CD4-positive, alpha-beta T cell treated with Interferon alpha-2 for 1 hour (primary cell): ENCODE data around the gene ZDHHC18.
"Not testable (repeated sequence)": the region's sequence is repeated elsewhere in the genome, so short reads cannot be mapped to it uniquely, and the experiment has no call there.

Experiments used
- DNase-seq, 2 donors: peaks; one replicate each; pipeline ENCODE4 v3.0.0-alpha.2; 2020 to 2022

Gene ZDHHC18

DNA sequence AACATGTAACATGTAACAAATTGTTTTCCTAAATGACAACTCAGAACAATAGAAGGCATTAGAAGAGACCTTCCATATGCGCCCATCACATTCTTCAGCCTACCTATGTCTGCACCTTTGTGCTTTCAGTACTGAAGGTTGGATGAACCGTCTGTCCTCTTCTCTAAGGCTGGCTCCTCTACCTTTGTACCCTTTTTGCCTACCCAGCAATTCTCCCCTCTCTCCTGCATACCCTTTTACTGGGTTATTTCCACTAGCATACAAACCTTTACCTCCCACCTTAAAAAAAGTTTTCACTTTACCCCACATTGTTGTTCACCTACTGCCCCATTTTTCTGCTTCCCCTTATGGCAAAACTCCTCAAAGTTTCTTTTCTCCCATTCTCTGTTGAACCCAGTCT, 33.6 kb upstream of the ZDHHC18 start:
- DNase-seq, result no peak

GRCh38 chr1:26794391-26794790, 32.1 kb upstream of the ZDHHC18 start:
- no peak for DNase-seq

DNA sequence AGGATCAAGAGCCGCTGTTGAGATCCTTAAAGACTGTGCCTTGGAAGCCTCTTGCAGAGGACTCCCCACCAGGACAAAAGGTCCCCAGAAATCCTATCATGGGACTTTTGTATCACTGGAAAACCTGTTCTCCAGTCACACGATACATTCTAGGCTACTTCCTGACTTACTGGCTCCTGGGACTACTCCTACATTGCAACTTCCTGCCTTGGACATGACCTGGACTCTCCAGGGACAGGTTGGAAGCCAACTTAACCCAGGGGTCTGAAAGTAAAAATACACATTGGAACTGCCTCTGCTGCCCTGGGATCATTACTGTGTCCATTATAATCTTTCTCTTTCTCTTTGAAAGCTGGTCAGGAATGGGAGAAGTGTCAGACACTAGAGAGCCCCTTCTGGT, 28.9 kb upstream of the ZDHHC18 start:
- DNase-seq, result no peak

DNA sequence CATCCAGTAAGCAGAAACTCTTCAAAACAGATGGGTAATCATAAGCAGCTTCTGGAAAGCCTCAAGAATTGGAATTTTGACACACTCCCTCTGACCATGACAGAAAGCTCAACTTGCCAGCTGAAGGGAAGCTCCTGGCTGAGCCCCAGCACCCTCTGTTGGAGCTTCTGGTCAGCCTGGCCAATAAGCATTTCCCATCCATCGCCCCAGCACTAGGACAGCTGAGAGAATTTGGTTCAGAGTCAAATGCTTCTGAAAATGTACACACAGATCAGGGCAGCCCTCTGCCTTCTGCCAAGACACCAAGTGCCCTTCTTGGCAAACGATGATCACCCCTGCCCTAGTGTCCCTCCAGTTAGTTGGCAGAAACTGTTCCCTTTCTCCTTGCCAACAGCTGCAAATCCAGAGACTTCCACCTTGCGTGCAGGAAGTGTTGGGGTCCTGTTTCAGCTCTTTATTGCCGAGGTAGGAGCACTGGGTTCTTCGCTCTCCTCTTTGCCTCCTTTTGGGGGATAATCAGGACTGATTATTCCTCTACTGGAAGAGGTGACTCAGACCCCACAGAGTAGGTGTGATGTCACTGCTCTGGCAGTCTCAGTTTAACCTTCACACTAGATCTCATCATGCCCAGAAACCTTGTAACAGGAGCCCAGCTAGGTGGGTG, 26.9 kb upstream of the ZDHHC18 start:
- no peak for DNase-seq

GRCh38 chr1:26803932-26804331, 22.6 kb upstream of the ZDHHC18 start:
- DNase-seq, result not testable (repeated sequence)

- peak; percentile 82 to 89 for DNase-seq
These were observed 16.4 kb upstream of the ZDHHC18 start for GRCh38 chr1:26810105-26810504.

DNA sequence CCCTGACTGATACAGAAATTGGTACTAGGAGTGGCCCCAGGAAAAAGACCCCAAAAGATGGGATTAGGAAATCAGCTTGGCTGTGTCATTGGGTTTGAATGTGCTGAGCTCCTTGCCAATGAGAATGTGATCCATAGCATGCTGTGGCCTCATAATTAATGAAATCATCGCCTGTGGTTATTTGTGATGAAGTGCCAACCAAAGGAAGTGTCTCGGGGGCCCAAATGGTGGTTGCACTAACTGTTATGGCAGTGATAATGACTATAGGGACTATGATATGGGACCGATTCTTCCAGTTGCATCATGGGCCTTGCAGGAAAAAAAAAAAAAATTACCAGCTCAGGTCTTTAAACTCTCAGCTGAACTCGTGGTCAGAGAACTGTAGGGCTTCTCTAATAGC, 15.4 kb upstream of the ZDHHC18 start:
- DNase-seq, result peak in 1 of 2 donors; percentile 50

- no peak for DNase-seq
These were observed 14.8 kb upstream of the ZDHHC18 start for GRCh38 chr1:26811708-26812107.

GRCh38 chr1:26814377-26814776, 12.1 kb upstream of the ZDHHC18 start:
- no peak for DNase-seq

DNA sequence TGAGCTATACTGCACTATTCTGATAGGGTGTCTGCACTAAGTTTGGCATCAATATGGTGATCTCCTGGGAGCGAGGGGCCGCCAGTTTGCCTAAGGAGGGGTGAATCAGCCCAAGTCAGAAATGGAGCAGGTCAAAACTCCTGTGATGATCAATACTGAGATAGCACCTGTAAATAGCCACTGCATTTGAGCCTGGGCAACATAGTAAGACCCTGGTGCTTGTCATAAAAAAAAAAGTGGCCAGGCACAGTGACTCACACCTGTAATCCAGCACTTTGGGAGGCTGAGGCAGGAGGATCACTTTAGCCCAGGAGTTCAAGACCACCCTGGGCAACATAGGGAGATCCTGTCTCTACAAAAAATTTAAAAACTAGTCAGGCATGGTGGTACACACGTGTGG, 11.6 kb upstream of the ZDHHC18 start:
- no peak for DNase-seq

DNA sequence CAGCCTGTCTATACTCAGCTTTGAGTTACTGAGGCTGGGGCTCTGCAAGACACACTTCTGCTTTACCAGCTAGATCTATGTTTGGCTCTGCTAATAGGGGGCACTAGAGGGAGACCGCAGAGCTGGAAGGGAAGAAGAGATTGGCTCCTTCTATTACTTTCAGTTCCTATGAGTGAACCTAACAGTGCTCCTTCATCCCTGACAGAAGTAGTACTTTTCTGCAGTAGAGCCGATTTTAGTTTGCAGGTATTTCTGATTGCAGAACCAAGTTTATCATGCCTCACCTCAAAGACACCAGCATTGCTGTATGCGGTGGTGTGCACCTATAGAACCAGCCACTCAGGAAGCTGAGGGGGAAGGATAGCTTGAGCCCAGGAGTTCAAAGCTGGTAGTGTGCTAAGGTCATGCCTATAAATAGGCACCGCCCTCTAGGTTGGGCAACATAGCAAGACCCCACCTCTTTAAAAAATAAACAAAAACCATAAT, 5.7 kb upstream of the ZDHHC18 start:
- DNase-seq, result peak; percentile 69 to 75

GRCh38 chr1:26822737-26823395, 3.6 kb upstream of the ZDHHC18 start:
- no peak for DNase-seq

GRCh38 chr1:26824731-26825130, 1.8 kb upstream of the ZDHHC18 start:
- no peak for DNase-seq

GRCh38 chr1:26827106-26827604, 667 bp downstream of the ZDHHC18 start:
- DNase-seq, result no peak

DNA sequence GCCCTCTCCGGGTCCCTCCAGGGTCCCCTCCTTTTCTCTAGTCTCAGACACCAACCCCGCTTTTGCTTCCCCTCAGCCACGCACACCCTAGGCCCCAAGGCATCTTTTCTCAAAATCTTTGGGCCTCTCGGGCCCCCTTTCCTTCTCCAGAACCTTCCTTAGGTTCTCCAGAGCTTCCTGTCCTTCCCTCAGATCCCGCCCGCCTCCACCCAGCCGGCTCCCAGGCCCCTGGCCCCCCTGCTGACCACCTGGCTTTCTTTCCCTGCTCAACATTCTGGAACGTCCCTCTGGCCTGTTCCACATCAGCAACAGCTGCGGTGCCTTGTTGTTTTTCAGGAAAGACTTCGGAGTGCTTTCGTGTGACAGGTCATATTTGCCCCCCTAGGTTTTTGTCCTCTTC, 1.2 kb downstream of the ZDHHC18 start:
- DNase-seq, result no peak

GRCh38 chr1:26828411-26828991, 2.0 kb downstream of the ZDHHC18 start:
- DNase-seq, result peak; percentile 36 to 73

- DNase-seq, result no peak
These were observed 2.9 kb downstream of the ZDHHC18 start for GRCh38 chr1:26829184-26829911.

DNA sequence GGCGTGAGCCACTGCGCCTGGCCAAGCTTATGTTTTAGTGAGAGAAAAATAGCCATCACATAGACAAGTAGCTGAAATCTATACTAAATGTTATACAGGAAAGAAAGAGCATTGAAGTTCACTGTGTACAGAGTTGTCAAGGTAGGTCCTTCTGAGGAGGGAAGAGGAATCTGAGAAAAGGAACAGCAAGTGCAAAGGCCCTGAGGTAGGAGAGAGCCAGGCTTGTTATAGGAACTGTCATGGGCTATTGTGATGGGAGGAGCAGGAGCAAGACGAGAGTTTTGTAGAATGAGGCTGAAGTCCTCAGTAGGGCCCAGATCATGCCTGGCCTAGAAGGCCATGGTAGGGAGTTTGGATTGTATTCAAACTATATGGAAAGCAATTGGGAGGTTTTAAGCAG, 4.6 kb downstream of the ZDHHC18 start:
- DNase-seq, result no peak

DNA sequence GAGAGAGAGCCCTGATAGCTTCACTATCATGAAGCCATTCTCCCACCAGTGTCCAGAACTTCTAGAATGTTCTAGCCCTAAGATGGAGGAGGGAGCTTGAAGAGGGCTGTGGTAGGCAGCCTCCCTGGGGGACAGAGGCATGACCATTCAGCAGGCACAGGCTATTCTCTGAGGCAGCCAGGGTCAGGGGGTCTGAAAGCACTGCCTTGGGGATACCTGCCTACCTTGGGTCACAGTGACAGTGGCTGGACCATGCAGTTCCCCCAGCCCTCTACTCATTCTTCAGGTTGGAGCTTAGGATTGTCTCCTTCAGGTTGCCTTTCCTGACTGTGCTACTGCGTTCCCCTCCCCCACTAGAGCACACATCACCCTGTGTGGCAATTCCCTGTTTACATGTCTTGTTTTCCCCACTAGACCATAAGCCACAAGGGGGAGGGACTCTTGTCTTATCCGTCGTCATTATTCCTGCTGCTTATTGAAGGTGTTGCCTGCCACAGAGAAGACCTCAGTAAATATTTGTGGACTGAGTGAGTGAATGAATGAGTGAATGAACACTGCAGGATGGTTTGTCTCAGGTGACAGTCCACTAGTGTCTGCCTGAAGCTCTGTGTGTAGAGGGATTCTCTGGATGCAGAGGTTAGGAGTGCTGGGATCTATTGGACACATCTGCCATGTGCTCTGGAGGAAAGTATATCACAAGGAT, 5.2 kb downstream of the ZDHHC18 start:
- DNase-seq, result peak; percentile 19 to 61

DNA sequence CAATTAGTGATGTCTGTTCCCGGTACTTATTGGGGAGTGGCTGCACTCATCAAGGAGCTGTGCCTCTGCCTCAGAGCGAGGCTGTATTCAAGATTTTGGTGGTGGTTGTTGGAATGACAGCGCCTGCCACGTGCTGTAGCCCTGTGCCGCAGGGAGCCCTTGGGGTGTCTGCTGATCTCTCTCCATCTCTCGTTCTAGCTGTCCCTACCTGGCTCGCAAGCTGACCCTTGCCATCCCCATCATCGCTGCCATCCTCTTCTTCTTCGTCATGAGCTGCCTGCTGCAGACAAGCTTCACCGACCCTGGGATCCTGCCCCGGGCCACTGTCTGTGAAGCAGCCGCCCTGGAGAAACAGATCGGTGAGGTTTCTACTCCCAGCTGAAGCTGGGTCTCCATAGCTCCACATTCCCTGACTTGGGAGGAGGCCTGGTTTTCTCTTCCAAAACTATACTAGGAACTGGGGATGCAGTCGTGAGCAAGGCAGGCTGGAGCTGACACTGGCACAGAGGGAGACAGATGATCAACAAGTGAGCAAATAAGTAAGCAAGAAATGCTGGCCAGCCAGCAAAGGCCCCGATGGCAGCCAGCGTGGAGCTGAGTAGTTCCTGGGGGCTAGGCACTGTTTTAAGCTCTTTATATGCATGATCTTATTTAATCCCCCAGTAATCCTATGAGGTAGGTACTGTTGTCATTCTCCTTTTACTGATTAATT, 5.9 kb downstream of the ZDHHC18 start:
- no peak for DNase-seq

- DNase-seq, result peak; percentile 96
These were observed 7.2 kb downstream of the ZDHHC18 start for GRCh38 chr1:26833432-26834405.
